ENCODE measurements around the gene NANOS2.

DNA sequence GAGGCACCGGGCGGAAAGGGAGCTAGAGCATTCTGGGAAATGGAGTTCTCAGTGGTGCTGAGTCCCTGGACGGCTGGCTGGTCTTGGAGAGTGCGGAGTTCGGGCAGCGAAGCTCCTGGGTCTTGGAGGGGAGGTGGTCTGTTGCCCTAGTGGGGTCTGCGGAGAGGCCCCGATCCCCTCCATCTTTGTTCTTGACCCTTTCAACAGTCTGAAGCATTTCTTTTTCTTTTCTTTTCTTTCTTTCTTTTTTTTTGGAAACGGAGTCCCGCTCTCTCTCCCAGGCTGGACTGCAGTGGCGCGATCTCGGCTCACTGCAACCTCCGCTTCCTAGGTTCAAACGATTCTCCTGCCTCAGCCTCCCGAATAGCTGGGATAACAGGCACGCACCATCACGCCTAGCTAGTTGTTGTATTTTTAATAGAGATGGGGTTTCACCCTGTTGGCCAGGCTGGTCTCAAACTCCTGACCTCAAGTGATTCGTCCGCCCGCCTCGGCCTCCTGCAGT lies 51.2 kb downstream of the NANOS2 start:
- TF ChIP-seq, protein P1, sequence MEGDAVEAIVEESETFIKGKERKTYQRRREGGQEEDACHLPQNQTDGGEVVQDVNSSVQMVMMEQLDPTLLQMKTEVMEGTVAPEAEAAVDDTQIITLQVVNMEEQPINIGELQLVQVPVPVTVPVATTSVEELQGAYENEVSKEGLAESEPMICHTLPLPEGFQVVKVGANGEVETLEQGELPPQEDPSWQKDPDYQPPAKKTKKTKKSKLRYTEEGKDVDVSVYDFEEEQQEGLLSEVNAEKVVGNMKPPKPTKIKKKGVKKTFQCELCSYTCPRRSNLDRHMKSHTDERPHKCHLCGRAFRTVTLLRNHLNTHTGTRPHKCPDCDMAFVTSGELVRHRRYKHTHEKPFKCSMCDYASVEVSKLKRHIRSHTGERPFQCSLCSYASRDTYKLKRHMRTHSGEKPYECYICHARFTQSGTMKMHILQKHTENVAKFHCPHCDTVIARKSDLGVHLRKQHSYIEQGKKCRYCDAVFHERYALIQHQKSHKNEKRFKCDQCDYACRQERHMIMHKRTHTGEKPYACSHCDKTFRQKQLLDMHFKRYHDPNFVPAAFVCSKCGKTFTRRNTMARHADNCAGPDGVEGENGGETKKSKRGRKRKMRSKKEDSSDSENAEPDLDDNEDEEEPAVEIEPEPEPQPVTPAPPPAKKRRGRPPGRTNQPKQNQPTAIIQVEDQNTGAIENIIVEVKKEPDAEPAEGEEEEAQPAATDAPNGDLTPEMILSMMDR (IDR thresholded peaks at IDR 0.05; ENCODE audit: low read depth, low read length, missing input control) = no peak
- no peak for TF ChIP-seq HNF4G (IDR thresholded peaks at IDR 0.05)
